HepG2 (cell line): ENCODE results near the gene ENC1.

Experiments
- ATAD3A ChIP-seq: sonication (generic); formaldehyde crosslinking; IDR thresholded peaks from 2 replicates; pipeline ENCODE4 v1.4.0; 2020; ENCODE audit warnings: missing genetic modification reagents
- E2F1 ChIP-seq: sonication (generic); formaldehyde crosslinking; IDR thresholded peaks from 2 replicates; pipeline ENCODE4 v1.5.0; 2020; ENCODE audit warnings: missing genetic modification reagents
- MAX ChIP-seq: IDR thresholded peaks from 2 replicates; pipeline ENCODE4 v1.6.1; 2012; ENCODE audit warnings: inconsistent platforms
- SAP130 ChIP-seq: IDR thresholded peaks from 2 replicates; pipeline ENCODE4 v1.6.1; 2016; ENCODE audit warnings: low read depth
- SOX6 ChIP-seq, 2 experiments: fragments of 450-650 bp in 1 of 2; sonication (generic) in 1 of 2; formaldehyde crosslinking in 1 of 2; IDR thresholded peaks; 2 replicates each; pipeline versions ENCODE4 v1.4.0 to v1.6.1; 2017 to 2020; ENCODE audit warnings: antibody characterized with exemption in 1 of 2, mild to moderate bottlenecking in 1 of 2, missing genetic modification reagents in 1 of 2
- USF2 ChIP-seq, 2 experiments: sonication (generic) in 1 of 2; formaldehyde crosslinking in 1 of 2; IDR thresholded peaks; 2 replicates each; pipeline versions ENCODE4 v1.5.1 to v1.6.1; 2011 to 2020; ENCODE audit warnings: borderline replicate concordance in 1 of 2, low read depth in 1 of 2, low read length in 1 of 2, mild to moderate bottlenecking in 1 of 2, missing genetic modification reagents in 1 of 2, moderate library complexity in 1 of 2
- TF ChIP-seq, protein P1 (sequence below): sonication (generic); formaldehyde crosslinking; IDR thresholded peaks from 2 replicates; pipeline ENCODE4 v1.4.0; 2020; ENCODE audit warnings: missing genetic modification reagents

- no peak for TF ChIP-seq SOX6 (IDR thresholded peaks at IDR 0.05)
- no peak for TF ChIP-seq SOX6 (CRISPR knock-in tag; IDR thresholded peaks at IDR 0.05)
- no peak for TF ChIP-seq MAX
- TF ChIP-seq ATAD3A (CRISPR knock-in tag), result no peak
- TF ChIP-seq E2F1, result no peak
- TF ChIP-seq SAP130 (CRISPR knock-in tag), result no peak
- TF ChIP-seq, protein P1, sequence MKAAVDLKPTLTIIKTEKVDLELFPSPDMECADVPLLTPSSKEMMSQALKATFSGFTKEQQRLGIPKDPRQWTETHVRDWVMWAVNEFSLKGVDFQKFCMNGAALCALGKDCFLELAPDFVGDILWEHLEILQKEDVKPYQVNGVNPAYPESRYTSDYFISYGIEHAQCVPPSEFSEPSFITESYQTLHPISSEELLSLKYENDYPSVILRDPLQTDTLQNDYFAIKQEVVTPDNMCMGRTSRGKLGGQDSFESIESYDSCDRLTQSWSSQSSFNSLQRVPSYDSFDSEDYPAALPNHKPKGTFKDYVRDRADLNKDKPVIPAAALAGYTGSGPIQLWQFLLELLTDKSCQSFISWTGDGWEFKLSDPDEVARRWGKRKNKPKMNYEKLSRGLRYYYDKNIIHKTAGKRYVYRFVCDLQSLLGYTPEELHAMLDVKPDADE, result no peak
- no peak for TF ChIP-seq USF2 (IDR thresholded peaks at IDR 0.05; ENCODE audit: low read depth, low read length)
- no peak for TF ChIP-seq USF2 (CRISPR knock-in tag; IDR thresholded peaks at IDR 0.05; ENCODE audit: borderline replicate concordance)
Measured at GRCh38 chr5:74618106-74618505, 22.4 kb downstream of the ENC1 start.
